Middle frontal gyrus (tissue), 1 donor: ENCODE data around the gene MSH4.
"Not testable (repeated sequence)": the region's sequence is repeated elsewhere in the genome, so short reads cannot be mapped to it uniquely, and the experiment has no call there.

ENCODE experiments used
- DNase-seq: peaks from one replicate; pipeline ENCODE4 v3.0.0-alpha.2; 2015; ENCODE audit warnings: low spot score; ENCODE audit errors: extremely low spot score

Gene MSH4

GRCh38 chr1:75795703-75796193 lies 934 bp upstream of the MSH4 start:
- no peak for DNase-seq

- DNase-seq: no peak
These were observed 549 bp downstream of the MSH4 start for GRCh38 chr1:75797273-75797588.

- DNase-seq: no peak
These were observed 1.0 kb downstream of the MSH4 start for GRCh38 chr1:75797606-75798216.

- not testable (repeated sequence) for DNase-seq
These were observed 4.8 kb downstream of the MSH4 start for GRCh38 chr1:75801480-75801879.

- DNase-seq: no peak
These were observed 12.2 kb downstream of the MSH4 start for GRCh38 chr1:75808921-75809320.

GRCh38 chr1:75810113-75810512 lies 13.4 kb downstream of the MSH4 start:
- not testable (repeated sequence) for DNase-seq

GRCh38 chr1:75811211-75811981 lies 14.7 kb downstream of the MSH4 start:
- no peak for DNase-seq

GRCh38 chr1:75812065-75812464 lies 15.4 kb downstream of the MSH4 start:
- no peak for DNase-seq

GRCh38 chr1:75823596-75823995 lies 26.9 kb downstream of the MSH4 start:
- not testable (repeated sequence) for DNase-seq

GRCh38 chr1:75836528-75837100 lies 39.9 kb downstream of the MSH4 start:
- DNase-seq: no peak

- no peak for DNase-seq
These were observed 41.4 kb downstream of the MSH4 start for GRCh38 chr1:75838079-75838478.

GRCh38 chr1:75841421-75841820 lies 44.7 kb downstream of the MSH4 start:
- no peak for DNase-seq

- no peak for DNase-seq
These were observed 48.9 kb downstream of the MSH4 start for GRCh38 chr1:75845576-75845975.

- DNase-seq: no peak
These were observed 58.3 kb downstream of the MSH4 start for GRCh38 chr1:75855010-75855409.

- DNase-seq: no peak
These were observed 59.1 kb downstream of the MSH4 start for GRCh38 chr1:75855734-75856133.

- DNase-seq: no peak
These were observed 65.1 kb downstream of the MSH4 start for GRCh38 chr1:75861831-75862230.

GRCh38 chr1:75870951-75871350 lies 74.3 kb downstream of the MSH4 start:
- no peak for DNase-seq

GRCh38 chr1:75879985-75880384 lies 83.3 kb downstream of the MSH4 start:
- DNase-seq: no peak

- DNase-seq: no peak
These were observed 87.8 kb downstream of the MSH4 start for GRCh38 chr1:75884437-75884836.

GRCh38 chr1:75901371-75901770 lies 104.7 kb downstream of the MSH4 start:
- no peak for DNase-seq

- no peak for DNase-seq
These were observed 112.1 kb downstream of the MSH4 start for GRCh38 chr1:75908717-75909152.

- DNase-seq: no peak
These were observed 120.2 kb downstream of the MSH4 start for GRCh38 chr1:75916834-75917233.

GRCh38 chr1:75922698-75923097 lies 126.0 kb downstream of the MSH4 start:
- no peak for DNase-seq
